ENCODE measurements around the gene SERPINA10.

SERPINA10 gene

GRCh38 chr14:94291159-94291905, 1.7 kb downstream of the SERPINA10 start:
- CTCF ChIA-PET = no interaction called here
- POLR2A ChIA-PET = no interaction called here
- no peak for DNase-seq (ENCODE audit: low read depth, low spot score)
- H3K4me3 ChIP-seq (ENCODE audit: low read depth, low read length) = no peak overlapping the region
- TF ChIP-seq CTCF (IDR thresholded peaks at IDR 0.05; ENCODE audit: insufficient read depth, low read length, missing control alignments) = no peak

- H3K4me3 ChIP-seq (ENCODE audit: low read depth, low read length) = no peak overlapping the region
- ChIA-PET POLR2A (no interaction called here), CTCF (no interaction called here)
- no peak for TF ChIP-seq CTCF (IDR thresholded peaks at IDR 0.05; ENCODE audit: insufficient read depth, low read length, missing control alignments)
- DNase-seq (ENCODE audit: low read depth, low spot score) = no peak
These were observed 2.9 kb downstream of the SERPINA10 start for GRCh38 chr14:94290197-94290596.

GRCh38 chr14:94288610-94289465, 4.2 kb downstream of the SERPINA10 start:
- POLR2A ChIA-PET = no interaction called here
- CTCF ChIA-PET = no interaction called here
- no peak for DNase-seq (ENCODE audit: low read depth, low spot score)
- H3K4me3 ChIP-seq (ENCODE audit: low read depth, low read length) = no peak overlapping the region
- no peak for TF ChIP-seq CTCF (IDR thresholded peaks at IDR 0.05; ENCODE audit: insufficient read depth, low read length, missing control alignments)

- TF ChIP-seq CTCF (IDR thresholded peaks at IDR 0.05; ENCODE audit: insufficient read depth, low read length, missing control alignments) = no peak
- CTCF ChIA-PET = no interaction called here
- DNase-seq (ENCODE audit: low read depth, low spot score) = no peak
- POLR2A ChIA-PET = no interaction called here
- no peak overlapping the region for H3K4me3 ChIP-seq (ENCODE audit: low read depth, low read length)
These were observed 7.9 kb downstream of the SERPINA10 start for GRCh38 chr14:94285158-94285557.

- no peak for TF ChIP-seq CTCF (IDR thresholded peaks at IDR 0.05; ENCODE audit: insufficient read depth, low read length, missing control alignments)
- no peak overlapping the region for H3K4me3 ChIP-seq (ENCODE audit: low read depth, low read length)
- POLR2A ChIA-PET = no interaction called here
- CTCF ChIA-PET = no interaction called here
- DNase-seq (ENCODE audit: low read depth, low spot score) = no peak
These were observed 8.8 kb downstream of the SERPINA10 start for GRCh38 chr14:94284221-94284620.

GRCh38 chr14:94282991-94283723, 9.9 kb downstream of the SERPINA10 start:
- H3K4me3 ChIP-seq (ENCODE audit: low read depth, low read length) = no peak overlapping the region
- ChIA-PET POLR2A (no interaction called here), CTCF (no interaction called here)
- peak; percentile 19 for DNase-seq (ENCODE audit: low read depth, low spot score)
- TF ChIP-seq CTCF (IDR thresholded peaks at IDR 0.05; ENCODE audit: insufficient read depth, low read length, missing control alignments) = no peak
